Thyroid gland (tissue), 4 donors: ENCODE data around the gene F13A1. TPM values are rescaled to one million over a fixed set of nuclear protein-coding genes. Genes with fewer than 3 reads are reported as not detected.

Experiments
- DNase-seq, 2 donors: peaks; one replicate each; pipeline ENCODE4 v3.0.0-alpha.2; 2019
- H3K27ac ChIP-seq, 3 donors: fragments of 200-600 bp; sonication (generic); 1 replicate in 2 of 3; 2 replicates in 1 of 3; pipeline ENCODE4 v1.5.1; 2016 to 2019; ENCODE audit warnings: mild to moderate bottlenecking in 1 of 3, moderate library complexity in 1 of 3
- H3K27me3 ChIP-seq: fragments of 200-600 bp; sonication (generic); one replicate; pipeline ENCODE4 v1.5.1; 2019
- H3K36me3 ChIP-seq, 2 donors: fragments of 200-600 bp; sonication (generic); one replicate each; pipeline ENCODE4 v1.5.1; 2016 to 2019
- H3K4me1 ChIP-seq, 2 donors: fragments of 200-600 bp; sonication (generic); one replicate each; pipeline ENCODE4 v1.5.1; 2017 to 2019
- H3K4me3 ChIP-seq, 3 donors: fragments of 200-600 bp; sonication (generic); replicated peaks in 1 of 3; 1 replicate in 2 of 3; 2 replicates in 1 of 3; pipeline ENCODE4 v1.5.1; 2016; ENCODE audit warnings: mild to moderate bottlenecking in 1 of 3
- H3K9me3 ChIP-seq: fragments of 200-600 bp; sonication (generic); one replicate; pipeline ENCODE4 v1.5.1; 2017
- CTCF ChIP-seq, 6 experiments: fragments of 200-600 bp in 3 of 6; fragments of 450-650 bp in 3 of 6; sonication (generic) in 3 of 6; IDR thresholded peaks; one replicate each; pipeline ENCODE4 v1.5.1; 2016 to 2019; ENCODE audit warnings: antibody characterized with exemption in 6 of 6, mild to moderate bottlenecking in 2 of 6, inconsistent platforms in 1 of 6, moderate library complexity in 1 of 6
- POLR2A ChIP-seq, 2 donors: fragments of 450-650 bp; IDR thresholded peaks; one replicate each; pipeline ENCODE4 v1.6.1; 2017; ENCODE audit warnings: antibody characterized with exemption in 2 of 2, mild to moderate bottlenecking in 2 of 2, moderate library complexity in 1 of 2
- WGBS, 2 donors: methylation state at CpG; one replicate each; pipeline ENCODE4 v1.1.5; 2017; 5-methylcytosine and 5-hydroxymethylcytosine counted together
- intact Hi-C: fragments of 100-400 bp; cut with DNase I; formaldehyde crosslinking; loops from one replicate; pipeline ENCODE4 v1.15.1; 2023
- total RNA-seq, 4 donors: library from RNA; depleted of rRNA; stranded (reverse); fragments of >200 nt; gene quantifications; one replicate each; pipeline ENCODE4 v1.2.3, GENCODE V29; 2016

F13A1 gene
- total RNA-seq, 4 donors from 2014 or later, result 23.7 to 139 (median 54.7) TPM

GRCh38 chr6:6235786-6236185 is 84.7 kb downstream of the F13A1 start:
- no peaks in the 10 kb centered on the region for H3K9me3 ChIP-seq

GRCh38 chr6:6234963-6235362 is 85.5 kb downstream of the F13A1 start:
- H3K27me3 ChIP-seq, result no peaks in the 10 kb centered on the region
- H3K27ac ChIP-seq, result no peak overlapping the region
- 96 to 98% methylated on average over 1 of the region's 1 CpG for WGBS, 2 donors
- H3K4me3 ChIP-seq, result no peak overlapping the region
- no peaks in the 10 kb centered on the region for H3K36me3 ChIP-seq
- TF ChIP-seq CTCF (IDR thresholded peaks at IDR 0.05) (no peak), POLR2A (IDR thresholded peaks at IDR 0.05) (no peak)
- H3K9me3 ChIP-seq, result no peaks in the 10 kb centered on the region
- DNase-seq, result no peak
- peaks cover 0 to 3% of the 10 kb centered on the region in 2 donors for H3K4me1 ChIP-seq
- intact Hi-C loops, result no loop called here

More at GRCh38 chr6:6235786-6236185, 84.7 kb downstream of the F13A1 start:
- Histone ChIP-seq H3K27me3 (no peaks in the 10 kb centered on the region), H3K4me3 (no peak overlapping the region), H3K27ac (no peak overlapping the region), H3K36me3 (no peaks in the 10 kb centered on the region), H3K4me1 (no peaks in the 10 kb centered on the region)
- 83 to 91% methylated on average over 2 of the region's 2 CpGs for WGBS, 2 donors
- no peak for DNase-seq
- TF ChIP-seq POLR2A (IDR thresholded peaks at IDR 0.05), result no peak
- TF ChIP-seq CTCF (IDR thresholded peaks at IDR 0.05), result no peak
- intact Hi-C loops, result no loop called here

GRCh38 chr6:6230286-6230685 is 90.2 kb downstream of the F13A1 start:
- Histone ChIP-seq H3K9me3 (no peaks in the 10 kb centered on the region), H3K27ac (no peak overlapping the region), H3K4me1 (peaks cover 4 to 6% of the 10 kb centered on the region in 2 donors), H3K36me3 (no peaks in the 10 kb centered on the region), H3K27me3 (no peaks in the 10 kb centered on the region), H3K4me3 (no peak overlapping the region)
- peak; percentile 34 to 52 for DNase-seq
- intact Hi-C loops, result no loop called here
- 77 to 91% methylated on average over 1 of the region's 1 CpG for WGBS, 2 donors
- TF ChIP-seq CTCF (IDR thresholded peaks at IDR 0.05) (no peak), POLR2A (IDR thresholded peaks at IDR 0.05) (no peak)

GRCh38 chr6:6227896-6228295 is 92.6 kb downstream of the F13A1 start:
- intact Hi-C loops, result no loop called here
- no peaks in the 10 kb centered on the region for H3K9me3 ChIP-seq
- no peak overlapping the region for H3K27ac ChIP-seq
- H3K27me3 ChIP-seq, result no peaks in the 10 kb centered on the region
- DNase-seq, result no peak
- WGBS, 2 donors, result 0 to 86% methylated on average over 1 of the region's 1 CpG
- no peak overlapping the region for H3K4me3 ChIP-seq
- H3K36me3 ChIP-seq, result no peaks in the 10 kb centered on the region
- peaks cover 4 to 6% of the 10 kb centered on the region in 2 donors for H3K4me1 ChIP-seq
- TF ChIP-seq POLR2A (IDR thresholded peaks at IDR 0.05) (no peak), CTCF (IDR thresholded peaks at IDR 0.05) (no peak)

- no peak overlapping the region for H3K4me3 ChIP-seq
- 18 to 23% methylated on average over 2 of the region's 2 CpGs for WGBS, 2 donors
- no peaks in the 10 kb centered on the region for H3K27me3 ChIP-seq
- H3K9me3 ChIP-seq, result no peaks in the 10 kb centered on the region
- no peak for TF ChIP-seq CTCF (IDR thresholded peaks at IDR 0.05)
- TF ChIP-seq POLR2A (IDR thresholded peaks at IDR 0.05), result no peak
- DNase-seq, result peak; percentile 6 to 15
- peaks cover 4 to 6% of the 10 kb centered on the region in 2 donors for H3K4me1 ChIP-seq
- H3K27ac ChIP-seq, result no peak overlapping the region
- intact Hi-C loops, result no loop called here
- no peaks in the 10 kb centered on the region for H3K36me3 ChIP-seq
Measured at GRCh38 chr6:6225885-6226529, 94.5 kb downstream of the F13A1 start.
